Liver (tissue), 9 donors: ENCODE results near the gene GPR31. TPM values are rescaled to one million over a fixed set of nuclear protein-coding genes. Genes with fewer than 3 reads are reported as not detected.

Source experiments
- DNase-seq: peaks from one replicate; pipeline ENCODE4 v3.0.0-alpha.2; 2017; ENCODE audit warnings: low spot score
- H3K27ac ChIP-seq, 2 donors: one replicate each; pipeline ENCODE4 v1.7.0; 2013; ENCODE audit warnings: inconsistent platforms in 2 of 2, low read length in 2 of 2, control low read depth in 1 of 2, low read depth in 1 of 2, mild to moderate bottlenecking in 1 of 2
- H3K27me3 ChIP-seq, 4 donors: one replicate each; pipeline versions ENCODE4 v1.6.1 to v1.7.0; 2013; ENCODE audit warnings: low read length in 3 of 4, inconsistent platforms in 1 of 4, mild to moderate bottlenecking in 1 of 4, moderate library complexity in 1 of 4; ENCODE audit not compliant: control insufficient read depth in 4 of 4, insufficient read depth in 4 of 4
- H3K36me3 ChIP-seq, 4 donors: one replicate each; pipeline versions ENCODE4 v1.6.1 to v1.7.0; 2013; ENCODE audit warnings: low read length in 3 of 4, mild to moderate bottlenecking in 3 of 4, low read depth in 1 of 4, moderate library complexity in 1 of 4; ENCODE audit not compliant: control insufficient read depth in 4 of 4, insufficient read depth in 3 of 4
- H3K4me1 ChIP-seq, 4 donors: one replicate each; pipeline versions ENCODE4 v1.6.1 to v1.7.0; 2013; ENCODE audit warnings: low read length in 3 of 4, mild to moderate bottlenecking in 3 of 4, moderate library complexity in 1 of 4; ENCODE audit not compliant: control insufficient read depth in 4 of 4, insufficient read depth in 4 of 4
- H3K4me3 ChIP-seq, 3 donors: one replicate each; pipeline versions ENCODE4 v1.6.1 to v1.7.0; 2013; ENCODE audit warnings: low read length in 3 of 3, control low read depth in 1 of 3, low read depth in 1 of 3, mild to moderate bottlenecking in 1 of 3
- H3K9ac ChIP-seq, 2 donors: one replicate each; pipeline ENCODE4 v1.7.0; 2013; ENCODE audit warnings: low read length in 2 of 2, mild to moderate bottlenecking in 2 of 2, moderate library complexity in 2 of 2, control low read depth in 1 of 2, low read depth in 1 of 2
- H3K9me3 ChIP-seq, 4 donors: one replicate each; pipeline versions ENCODE4 v1.6.1 to v1.7.0; 2013; ENCODE audit warnings: low read length in 3 of 4; ENCODE audit not compliant: control insufficient read depth in 4 of 4
- CTCF ChIP-seq: fragments of 150-350 bp; IDR thresholded peaks from 2 replicates; pipeline ENCODE4 v1.5.1; 2017; ENCODE audit warnings: improper control_type of control experiment, low read depth, low read length; ENCODE audit not compliant: missing input control
- EGR1 ChIP-seq, 2 donors: IDR thresholded peaks; 2 replicates each; pipeline ENCODE4 v1.6.1; 2016 to 2018; ENCODE audit warnings: antibody characterized with exemption in 2 of 2, low read depth in 2 of 2
- FOXA1 ChIP-seq: IDR thresholded peaks from 2 replicates; pipeline ENCODE4 v1.6.1; 2016; ENCODE audit warnings: antibody characterized with exemption
- FOXA2 ChIP-seq: IDR thresholded peaks from 2 replicates; pipeline ENCODE4 v1.6.1; 2016; ENCODE audit warnings: antibody characterized with exemption
- GABPA ChIP-seq, 2 donors: IDR thresholded peaks in 1 of 2; conservative IDR thresholded peaks in 1 of 2; 2 replicates each; pipeline ENCODE4 v1.6.1; 2016; ENCODE audit warnings: antibody characterized with exemption in 2 of 2, mild to moderate bottlenecking in 1 of 2, moderate library complexity in 1 of 2
- HNF4A ChIP-seq, 2 donors: conservative IDR thresholded peaks; 2 replicates each; pipeline ENCODE4 v1.6.1; 2016; ENCODE audit warnings: antibody characterized with exemption in 2 of 2, mild to moderate bottlenecking in 2 of 2
- HNF4G ChIP-seq: IDR thresholded peaks from 2 replicates; pipeline ENCODE4 v1.6.1; 2016; ENCODE audit warnings: antibody characterized with exemption
- JUND ChIP-seq, 2 donors: IDR thresholded peaks; 2 replicates each; pipeline ENCODE4 v1.6.1; 2016; ENCODE audit warnings: antibody characterized with exemption in 2 of 2
- MAX ChIP-seq: IDR thresholded peaks from 2 replicates; pipeline ENCODE4 v1.6.1; 2016; ENCODE audit warnings: antibody characterized with exemption
- RAD21 ChIP-seq, 2 donors: IDR thresholded peaks; 2 replicates each; pipeline ENCODE4 v1.6.1; 2016; ENCODE audit warnings: antibody characterized with exemption in 2 of 2, mild to moderate bottlenecking in 2 of 2
- REST ChIP-seq: IDR thresholded peaks from 2 replicates; pipeline ENCODE4 v1.6.1; 2016; ENCODE audit warnings: antibody characterized with exemption, mild to moderate bottlenecking
- RXRA ChIP-seq, 2 donors: IDR thresholded peaks; 2 replicates each; pipeline ENCODE4 v1.6.1; 2017 to 2018; ENCODE audit warnings: antibody characterized with exemption in 2 of 2, mild to moderate bottlenecking in 1 of 2
- SP1 ChIP-seq: IDR thresholded peaks from 2 replicates; pipeline ENCODE4 v1.6.1; 2018; ENCODE audit warnings: antibody characterized with exemption, mild to moderate bottlenecking
- TAF1 ChIP-seq: conservative IDR thresholded peaks from 2 replicates; pipeline ENCODE4 v1.6.1; 2016; ENCODE audit warnings: antibody characterized with exemption, mild to moderate bottlenecking
- YY1 ChIP-seq: IDR thresholded peaks from 2 replicates; pipeline ENCODE4 v1.6.1; 2016; ENCODE audit warnings: antibody characterized with exemption, mild to moderate bottlenecking
- WGBS: extraction: QIAGEN DNeasy Blood & Tissue Kit; methylation state at CpG from one replicate; pipeline ENCODE4 v1.1.7; 2013; 5-methylcytosine and 5-hydroxymethylcytosine counted together
- polyA plus RNA-seq, 2 donors: library from polyadenylated mRNA; stranded (reverse) in 1 of 2; unstranded in 1 of 2; fragments of 200-250 nt in 1 of 2; fragments of >200 nt in 1 of 2; fragmentation: Nextera tagmentation in 1 of 2; extraction: Ambion mirVana in 1 of 2; gene quantifications; one replicate each; pipeline versions ENCODE4 v1.2.1 to v1.2.3, GENCODE V29; 2013 to 2015
- total RNA-seq, 2 donors: library from RNA; depleted of rRNA; stranded (reverse); fragments of >200 nt; gene quantifications; one replicate each; pipeline ENCODE4 v1.2.3, GENCODE V29; 2014
- TF ChIP-seq, protein P1 (sequence below): IDR thresholded peaks from 2 replicates; pipeline ENCODE4 v1.6.1; 2016; ENCODE audit warnings: antibody characterized with exemption
- TF ChIP-seq, protein P2 (sequence below): IDR thresholded peaks from 2 replicates; pipeline ENCODE4 v1.6.1; 2016; ENCODE audit warnings: antibody characterized with exemption
- donor health status: healthy.
- donor health status: healthy.
- donor health status: healthy.
- donor health status: healthy.
- donor health status: healthy.

Gene GPR31
- total and polyA plus RNA-seq, 4 donors = not detected

DNA sequence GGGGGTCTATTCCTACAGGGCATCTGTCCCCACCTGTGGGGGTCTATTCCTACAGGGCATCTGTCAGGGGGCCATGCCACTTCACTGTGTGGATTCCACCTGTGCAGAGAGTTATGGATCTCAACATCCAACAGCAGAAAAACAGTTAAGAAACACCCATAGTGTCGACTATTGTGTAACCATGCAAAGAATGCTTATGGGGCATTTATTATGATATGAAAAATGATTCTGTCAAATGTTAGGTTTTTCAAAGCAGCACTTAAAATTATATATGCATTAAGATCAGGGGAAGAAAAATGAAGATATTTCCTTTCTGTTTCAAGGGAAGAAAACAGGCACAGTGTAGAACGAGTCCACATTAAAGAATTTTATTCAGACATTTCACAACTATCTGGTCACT, 2.9 kb downstream of the GPR31 start:
- Histone ChIP-seq H3K27me3 (no peaks in the 10 kb centered on the region), H3K9me3 (no peaks in the 10 kb centered on the region), H3K4me3 (no peak overlapping the region), H3K36me3 (no peaks in the 10 kb centered on the region), H3K4me1 (no peaks in the 10 kb centered on the region), H3K27ac (no peak overlapping the region), H3K9ac (no peak overlapping the region)
- DNase-seq = no peak
- no peak for TF ChIP-seq MAX
- TF ChIP-seq EGR1 (IDR thresholded peaks at IDR 0.05; ENCODE audit: low read depth in 2 of 2) = no peak
- TF ChIP-seq, protein P1, sequence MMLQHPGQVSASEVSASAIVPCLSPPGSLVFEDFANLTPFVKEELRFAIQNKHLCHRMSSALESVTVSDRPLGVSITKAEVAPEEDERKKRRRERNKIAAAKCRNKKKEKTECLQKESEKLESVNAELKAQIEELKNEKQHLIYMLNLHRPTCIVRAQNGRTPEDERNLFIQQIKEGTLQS = no peak
- TF ChIP-seq GABPA (IDR thresholded peaks at IDR 0.05 in 1 of 2, conservative IDR thresholded peaks at IDR 0.05 in 1 of 2) = no peak
- TF ChIP-seq, protein P2, sequence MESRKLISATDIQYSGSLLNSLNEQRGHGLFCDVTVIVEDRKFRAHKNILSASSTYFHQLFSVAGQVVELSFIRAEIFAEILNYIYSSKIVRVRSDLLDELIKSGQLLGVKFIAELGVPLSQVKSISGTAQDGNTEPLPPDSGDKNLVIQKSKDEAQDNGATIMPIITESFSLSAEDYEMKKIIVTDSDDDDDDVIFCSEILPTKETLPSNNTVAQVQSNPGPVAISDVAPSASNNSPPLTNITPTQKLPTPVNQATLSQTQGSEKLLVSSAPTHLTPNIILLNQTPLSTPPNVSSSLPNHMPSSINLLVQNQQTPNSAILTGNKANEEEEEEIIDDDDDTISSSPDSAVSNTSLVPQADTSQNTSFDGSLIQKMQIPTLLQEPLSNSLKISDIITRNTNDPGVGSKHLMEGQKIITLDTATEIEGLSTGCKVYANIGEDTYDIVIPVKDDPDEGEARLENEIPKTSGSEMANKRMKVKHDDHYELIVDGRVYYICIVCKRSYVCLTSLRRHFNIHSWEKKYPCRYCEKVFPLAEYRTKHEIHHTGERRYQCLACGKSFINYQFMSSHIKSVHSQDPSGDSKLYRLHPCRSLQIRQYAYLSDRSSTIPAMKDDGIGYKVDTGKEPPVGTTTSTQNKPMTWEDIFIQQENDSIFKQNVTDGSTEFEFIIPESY = no peak
- no peak for TF ChIP-seq YY1
- TF ChIP-seq HNF4G = no peak
- no peak for TF ChIP-seq RAD21 (IDR thresholded peaks at IDR 0.05)
- no peak for TF ChIP-seq HNF4A (conservative IDR thresholded peaks at IDR 0.05)
- no peak for TF ChIP-seq SP1
- TF ChIP-seq TAF1 = no peak
- no peak for TF ChIP-seq RXRA (IDR thresholded peaks at IDR 0.05)
- TF ChIP-seq FOXA1 = no peak
- TF ChIP-seq FOXA2 = no peak
- 58% methylated on average over 2 of the region's 2 CpGs for WGBS

GRCh38 chr6:167154291-167154690, 3.5 kb downstream of the GPR31 start:
- Histone ChIP-seq H3K27ac (no peak overlapping the region), H3K4me3 (no peak overlapping the region), H3K36me3 (no peaks in the 10 kb centered on the region), H3K27me3 (no peaks in the 10 kb centered on the region), H3K4me1 (no peaks in the 10 kb centered on the region), H3K9me3 (no peaks in the 10 kb centered on the region), H3K9ac (no peak overlapping the region)
- TF ChIP-seq, protein P1 = no peak
- no peak for TF ChIP-seq FOXA2
- no peak for TF ChIP-seq EGR1 (IDR thresholded peaks at IDR 0.05; ENCODE audit: low read depth in 2 of 2)
- TF ChIP-seq JUND (IDR thresholded peaks at IDR 0.05) = no peak
- TF ChIP-seq YY1 = no peak
- no peak for TF ChIP-seq TAF1
- TF ChIP-seq GABPA (IDR thresholded peaks at IDR 0.05 in 1 of 2, conservative IDR thresholded peaks at IDR 0.05 in 1 of 2) = no peak
- no peak for TF ChIP-seq HNF4A (conservative IDR thresholded peaks at IDR 0.05)
- TF ChIP-seq MAX = no peak
- no peak for TF ChIP-seq RAD21 (IDR thresholded peaks at IDR 0.05)
- TF ChIP-seq SP1 = no peak
- TF ChIP-seq HNF4G = no peak
- TF ChIP-seq FOXA1 = no peak
- DNase-seq = no peak
- 82% methylated on average over 9 of the region's 9 CpGs for WGBS

DNA sequence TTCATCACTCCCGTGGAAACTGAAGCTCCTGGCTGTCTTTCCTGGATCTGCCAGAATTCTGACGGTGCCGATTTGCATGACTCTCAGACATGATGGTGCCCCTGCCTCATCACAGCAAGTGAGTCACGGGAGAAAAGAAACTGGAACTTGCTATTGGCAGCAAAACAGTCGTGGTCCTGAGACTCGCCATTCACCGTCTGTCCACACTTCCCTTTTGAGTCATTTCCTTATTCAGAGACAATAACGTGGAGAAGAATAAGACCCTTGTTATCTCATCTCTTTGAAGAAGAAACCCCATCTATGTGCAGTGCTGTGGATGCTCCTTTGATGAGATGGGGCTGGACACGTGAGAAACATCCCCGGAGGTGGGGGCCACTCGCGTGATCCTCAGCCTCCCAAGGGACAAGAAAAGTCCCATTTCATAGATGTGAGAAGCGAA, 4.2 kb downstream of the GPR31 start:
- H3K27ac ChIP-seq = peak overlapping the region in 1 of 2 donors; percentile 18
- 63% methylated on average over 13 of the region's 13 CpGs for WGBS
- no peaks in the 10 kb centered on the region for H3K4me1 ChIP-seq
- no peak overlapping the region for H3K9ac ChIP-seq
- no peak overlapping the region for H3K4me3 ChIP-seq
- no peaks in the 10 kb centered on the region for H3K9me3 ChIP-seq
- H3K36me3 ChIP-seq = no peaks in the 10 kb centered on the region
- H3K27me3 ChIP-seq = no peaks in the 10 kb centered on the region
- DNase-seq = no peak
- TF ChIP-seq RXRA (IDR thresholded peaks at IDR 0.05) = no peak
- TF ChIP-seq REST = no peak
- no peak for TF ChIP-seq HNF4A (conservative IDR thresholded peaks at IDR 0.05)
- TF ChIP-seq GABPA (IDR thresholded peaks at IDR 0.05 in 1 of 2, conservative IDR thresholded peaks at IDR 0.05 in 1 of 2) = no peak
- TF ChIP-seq, protein P1 = no peak
- no peak for TF ChIP-seq FOXA1
- no peak for TF ChIP-seq CTCF
- no peak for TF ChIP-seq TAF1
- no peak for TF ChIP-seq SP1
- TF ChIP-seq MAX = no peak
- no peak for TF ChIP-seq JUND (IDR thresholded peaks at IDR 0.05)
